Ishikawa (cell line): ENCODE results near the gene PGLYRP4.

Experiments
- CEBPB ChIP-seq: IDR thresholded peaks from 2 replicates; pipeline ENCODE4 v1.6.1; 2012
- CREB1 ChIP-seq: IDR thresholded peaks from 2 replicates; pipeline ENCODE4 v1.6.1; 2012; ENCODE audit warnings: low read depth
- EGR1 ChIP-seq: IDR thresholded peaks from 2 replicates; pipeline ENCODE4 v1.6.1; 2012
- EP300 ChIP-seq: IDR thresholded peaks from 2 replicates; pipeline ENCODE4 v1.6.1; 2012; ENCODE audit warnings: borderline replicate concordance
- FOXM1 ChIP-seq: IDR thresholded peaks from 2 replicates; pipeline ENCODE4 v1.6.1; 2012; ENCODE audit warnings: low read depth, borderline replicate concordance
- MAX ChIP-seq: IDR thresholded peaks from 2 replicates; pipeline ENCODE4 v1.6.1; 2012
- NFIC ChIP-seq: IDR thresholded peaks from 2 replicates; pipeline ENCODE4 v1.6.1; 2012
- RAD21 ChIP-seq: IDR thresholded peaks from 2 replicates; pipeline ENCODE4 v1.6.1; 2012; ENCODE audit warnings: low read depth
- REST ChIP-seq: IDR thresholded peaks from 2 replicates; pipeline ENCODE4 v1.6.1; 2012; ENCODE audit warnings: low read depth, mild to moderate bottlenecking
- TAF1 ChIP-seq: IDR thresholded peaks from 2 replicates; pipeline ENCODE4 v1.6.1; 2012; ENCODE audit warnings: low read depth, mild to moderate bottlenecking
- TCF12 ChIP-seq: IDR thresholded peaks from 2 replicates; pipeline ENCODE4 v1.6.1; 2012; ENCODE audit warnings: low read depth
- TEAD4 ChIP-seq: IDR thresholded peaks from 2 replicates; pipeline ENCODE4 v1.6.1; 2012
- USF1 ChIP-seq: IDR thresholded peaks from 2 replicates; pipeline ENCODE4 v1.6.1; 2012
- YY1 ChIP-seq: IDR thresholded peaks from 2 replicates; pipeline ENCODE4 v1.6.1; 2012; ENCODE audit warnings: low read depth
- ZBTB7A ChIP-seq: IDR thresholded peaks from 2 replicates; pipeline ENCODE4 v1.6.1; 2012; ENCODE audit warnings: low read depth

PGLYRP4 gene

GRCh38 chr1:153395776-153396175 lies 47.1 kb upstream of the PGLYRP4 start:
- TF ChIP-seq EP300 (no peak), EGR1 (no peak)

GRCh38 chr1:153395136-153395685 lies 46.6 kb upstream of the PGLYRP4 start:
- no peak for TF ChIP-seq CEBPB
- no peak for TF ChIP-seq NFIC
- no peak for TF ChIP-seq REST
- no peak for TF ChIP-seq TCF12
- TF ChIP-seq EGR1, result no peak
- TF ChIP-seq TAF1, result no peak
- TF ChIP-seq TEAD4, result no peak

GRCh38 chr1:153394391-153394790 lies 45.8 kb upstream of the PGLYRP4 start:
- TF ChIP-seq NFIC (no peak), TAF1 (no peak)

GRCh38 chr1:153393926-153394325 lies 45.3 kb upstream of the PGLYRP4 start:
- no peak for TF ChIP-seq TEAD4
- TF ChIP-seq ZBTB7A, result no peak

- TF ChIP-seq REST (no peak), YY1 (no peak), FOXM1 (no peak), TEAD4 (no peak), USF1 (no peak), NFIC (no peak), RAD21 (no peak), CEBPB (no peak), CREB1 (no peak), EGR1 (no peak), MAX (no peak), ZBTB7A (no peak)
Observed at GRCh38 chr1:153392822-153393221, 44.2 kb upstream of the PGLYRP4 start.

GRCh38 chr1:153392258-153392657 lies 43.6 kb upstream of the PGLYRP4 start:
- TF ChIP-seq NFIC, result no peak
- TF ChIP-seq FOXM1, result no peak
- no peak for TF ChIP-seq REST
- TF ChIP-seq CREB1, result no peak
